Caco-2 (cell line): ENCODE measurements around the gene KCNIP1. TPM values are rescaled to one million over a fixed set of nuclear protein-coding genes. Genes with fewer than 3 reads are reported as not detected.

Experiments used
- BruUV-seq: library from RNA; stranded (reverse); fragments of 400-500 nt; replicated peaks from 2 replicates; lab custom pipeline; 2021; lab: Mats Ljungman, UMichigan
- CTCF ChIA-PET: fragments of 300-600 bp; sonication (Branson Sonifier 250); formaldehyde crosslinking; loops from one replicate; lab custom pipeline; 2022; ENCODE audit warnings: antibody characterized with exemption; lab: Charles Lee
- POLR2A ChIA-PET: fragments of 300-600 bp; sonication (Branson Sonifier 250); formaldehyde crosslinking; loops from one replicate; lab custom pipeline; 2022; ENCODE audit warnings: antibody characterized with exemption; lab: Charles Lee
- DNase-seq, 2 experiments: peaks; one replicate each; pipeline versions ENCODE4 v3.0.0 to v3.0.0-alpha.2; 2020 to 2022
- H3K27me3 ChIP-seq: replicated peaks from 2 replicates; pipeline ENCODE4 v1.6.0; 2011; ENCODE audit warnings: low read length; ENCODE audit not compliant: control insufficient read depth, insufficient read depth
- H3K36me3 ChIP-seq: 2 replicates; pipeline ENCODE4 v1.5.1; 2011; ENCODE audit warnings: low read length; ENCODE audit not compliant: control insufficient read depth, insufficient read depth
- H3K4me1 ChIP-seq: fragments of 250-450 bp; sonication (Bioruptor Pico); 2 replicates; pipeline ENCODE4 v1.5.1; 2020; ENCODE audit warnings: mild to moderate bottlenecking
- H3K4me3 ChIP-seq: 2 replicates; pipeline ENCODE4 v1.5.1; 2011; ENCODE audit warnings: low read depth, mild to moderate bottlenecking, control low read depth, low read length
- H3K9me3 ChIP-seq: fragments of 250-450 bp; sonication (Bioruptor Pico); 2 replicates; pipeline ENCODE4 v1.5.1; 2020; ENCODE audit warnings: mild to moderate bottlenecking, moderate library complexity
- H3K27ac Mint-ChIP-seq: one replicate; pipeline ENCODE4 v1.8.0; 2022; ENCODE audit warnings: mixed read lengths; ENCODE audit not compliant: unreplicated experiment
- H3K27me3 Mint-ChIP-seq: one replicate; pipeline ENCODE4 v1.8.0; 2022; ENCODE audit warnings: mixed read lengths; ENCODE audit not compliant: insufficient read depth, unreplicated experiment
- H3K36me3 Mint-ChIP-seq: one replicate; pipeline ENCODE4 v1.8.0; 2022; ENCODE audit warnings: mild to moderate bottlenecking, mixed read lengths; ENCODE audit not compliant: insufficient read depth, unreplicated experiment
- H3K4me1 Mint-ChIP-seq: one replicate; pipeline ENCODE4 v1.8.0; 2022; ENCODE audit warnings: low read depth, mixed read lengths; ENCODE audit not compliant: unreplicated experiment
- H3K4me3 Mint-ChIP-seq: one replicate; pipeline ENCODE4 v1.8.0; 2022; ENCODE audit warnings: mild to moderate bottlenecking, moderate library complexity, mixed read lengths; ENCODE audit not compliant: unreplicated experiment
- H3K9me3 Mint-ChIP-seq: one replicate; pipeline ENCODE4 v1.8.0; 2022; ENCODE audit warnings: mixed read lengths; ENCODE audit not compliant: unreplicated experiment
- CTCF ChIP-seq, 2 experiments: fragments of 200-600 bp in 1 of 2; IDR thresholded peaks; 1 replicate in 1 of 2; 2 replicates in 1 of 2; pipeline versions ENCODE4 v1.5.1 to v1.8.0; 2011 to 2022; ENCODE audit warnings: antibody characterized with exemption in 1 of 2, control low read depth in 1 of 2, inconsistent platforms in 1 of 2, low read depth in 1 of 2, low read length in 1 of 2, mild to moderate bottlenecking in 1 of 2, moderate library complexity in 1 of 2; ENCODE audit not compliant: insufficient read depth in 1 of 2, severe bottlenecking in 1 of 2, unreplicated experiment in 1 of 2
- intact Hi-C: fragments of 100-400 bp; cut with micrococcal nuclease; formaldehyde crosslinking; loops from one replicate; pipeline ENCODE4 v1.10.0; 2022; ENCODE audit not compliant: unreplicated experiment
- total RNA-seq: library from RNA; stranded (reverse); gene quantifications from 2 replicates; pipeline ENCODE4 v1.2.3, GENCODE V29; 2022

Gene KCNIP1
- total RNA-seq, 1 experiment from 2014 or later: not detected

DNA sequence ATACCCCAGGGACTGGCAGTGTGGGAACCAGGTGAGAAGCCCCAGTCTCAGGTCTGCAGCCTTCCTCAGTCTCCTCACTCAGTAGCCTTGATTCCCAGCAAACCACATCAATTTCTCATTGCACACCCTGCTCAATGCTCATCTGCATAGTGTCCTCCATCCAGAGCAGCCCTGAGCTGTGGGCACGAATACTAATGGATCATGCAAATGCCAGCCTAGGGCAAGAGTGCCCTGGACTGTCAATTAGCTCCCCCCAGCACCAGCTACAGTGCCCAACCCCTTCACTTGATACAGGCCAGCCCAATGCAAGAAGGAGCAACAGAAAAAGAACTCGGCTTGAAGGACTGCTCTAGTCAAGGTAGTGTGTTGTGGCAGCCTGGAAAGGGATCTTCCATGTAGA lies 9.8 kb upstream of the KCNIP1 start:
- Mint-ChIP-seq H3K9me3 (no peaks in the 10 kb centered on the region), H3K36me3 (no peaks in the 10 kb centered on the region), H3K4me1 (peaks cover 11% of the 10 kb centered on the region), H3K27me3 (no peaks in the 10 kb centered on the region), H3K4me3 (no peak overlapping the region), H3K27ac (no peak overlapping the region)
- intact Hi-C loops: no loop called here
- DNase-seq: no peak
- no TSS peak for BruUV-seq
- no peaks in the 10 kb centered on the region for H3K36me3 ChIP-seq
- ChIA-PET CTCF (no interaction called here), POLR2A (no interaction called here)
- H3K27me3 ChIP-seq: no peaks in the 10 kb centered on the region
- no peak for TF ChIP-seq CTCF (IDR thresholded peaks at IDR 0.05; ENCODE audit: insufficient read depth in 1 of 2, low read depth in 1 of 2, low read length in 1 of 2, severe bottlenecking in 1 of 2, unreplicated experiment in 1 of 2)
- H3K4me3 ChIP-seq: no peak overlapping the region
- H3K4me1 ChIP-seq: peaks cover 16% of the 10 kb centered on the region
- H3K9me3 ChIP-seq: no peaks in the 10 kb centered on the region

DNA sequence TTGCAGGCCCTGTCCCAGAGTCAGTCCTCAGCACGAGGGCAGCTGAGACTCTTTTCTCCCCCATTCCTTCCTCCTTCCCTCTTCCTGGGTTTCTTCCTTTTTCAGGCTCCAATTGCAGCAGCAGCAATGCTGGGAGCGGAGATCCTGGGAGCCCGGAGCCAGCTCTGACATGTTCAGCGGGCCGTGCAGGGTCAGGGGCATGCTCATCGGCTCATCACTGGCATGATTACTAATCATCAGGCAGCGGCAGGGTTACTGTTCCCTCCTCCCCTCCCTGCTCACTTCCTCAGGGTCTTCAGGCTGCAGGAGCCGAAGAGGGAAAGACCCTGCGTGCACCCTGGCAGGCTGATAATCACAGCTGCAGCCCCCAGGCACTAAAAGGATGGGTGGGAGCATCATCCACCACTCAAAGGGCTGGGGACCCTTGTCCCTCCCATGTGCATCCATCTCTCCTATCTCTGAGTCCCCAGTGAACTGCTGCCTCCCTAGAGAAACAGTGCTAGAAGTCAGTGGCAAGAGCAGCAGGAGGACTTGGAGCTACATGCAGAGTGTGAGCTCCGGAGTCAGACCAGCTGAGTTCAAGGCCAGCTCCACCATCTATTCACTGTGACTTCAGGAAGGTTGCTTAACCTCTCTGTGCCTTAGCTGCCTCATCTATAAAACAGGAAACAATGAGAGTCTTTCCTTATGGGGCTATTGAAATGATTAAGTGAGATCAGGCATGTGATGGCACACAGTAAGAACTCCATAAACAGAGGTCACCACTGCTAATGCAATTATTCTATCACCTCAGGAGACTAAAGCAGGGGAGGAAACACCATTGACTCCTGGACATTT lies 7.8 kb upstream of the KCNIP1 start:
- intact Hi-C loops: no loop called here
- ChIA-PET CTCF (no interaction called here), POLR2A (no interaction called here)
- H3K4me1 Mint-ChIP-seq: peaks cover 11% of the 10 kb centered on the region
- H3K36me3 Mint-ChIP-seq: no peaks in the 10 kb centered on the region
- DNase-seq: no peak
- BruUV-seq: no TSS peak
- TF ChIP-seq CTCF (IDR thresholded peaks at IDR 0.05; ENCODE audit: insufficient read depth in 1 of 2, low read depth in 1 of 2, low read length in 1 of 2, severe bottlenecking in 1 of 2, unreplicated experiment in 1 of 2): no peak
- H3K27ac Mint-ChIP-seq: no peak overlapping the region
- no peaks in the 10 kb centered on the region for H3K36me3 ChIP-seq
- H3K27me3 ChIP-seq: no peaks in the 10 kb centered on the region
- H3K4me3 Mint-ChIP-seq: no peak overlapping the region
- peaks cover 12% of the 10 kb centered on the region for H3K4me1 ChIP-seq
- no peaks in the 10 kb centered on the region for H3K9me3 Mint-ChIP-seq
- no peaks in the 10 kb centered on the region for H3K9me3 ChIP-seq
- H3K4me3 ChIP-seq: no peak overlapping the region
- H3K27me3 Mint-ChIP-seq: no peaks in the 10 kb centered on the region

DNA sequence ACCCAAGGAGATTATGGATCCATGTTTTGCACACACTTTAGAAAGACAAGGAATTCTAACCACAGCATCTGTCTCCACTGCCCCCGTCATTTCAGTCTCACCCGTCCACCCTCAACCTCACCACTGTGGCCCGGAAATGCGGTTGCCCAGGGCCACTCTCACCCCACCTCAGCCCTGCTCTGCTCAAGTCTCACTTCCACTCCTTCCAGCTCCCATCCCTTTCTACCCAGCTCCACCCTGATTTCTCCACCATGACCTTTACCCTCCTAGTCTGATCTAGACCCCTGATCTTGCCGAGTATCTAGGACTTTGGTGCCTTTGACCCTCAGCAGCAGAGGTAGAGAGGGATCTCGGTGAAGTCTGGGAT lies 7.2 kb upstream of the KCNIP1 start:
- BruUV-seq: no TSS peak
- POLR2A ChIA-PET: no interaction called here
- H3K27me3 ChIP-seq: no peaks in the 10 kb centered on the region
- no peak for DNase-seq
- H3K9me3 ChIP-seq: no peaks in the 10 kb centered on the region
- TF ChIP-seq CTCF (IDR thresholded peaks at IDR 0.05; ENCODE audit: insufficient read depth in 1 of 2, low read depth in 1 of 2, low read length in 1 of 2, severe bottlenecking in 1 of 2, unreplicated experiment in 1 of 2): no peak
- no peak overlapping the region for H3K4me3 ChIP-seq
- Mint-ChIP-seq H3K27ac (no peak overlapping the region), H3K4me1 (peaks cover 11% of the 10 kb centered on the region), H3K4me3 (no peak overlapping the region), H3K36me3 (no peaks in the 10 kb centered on the region), H3K27me3 (no peaks in the 10 kb centered on the region), H3K9me3 (no peaks in the 10 kb centered on the region)
- peaks cover 12% of the 10 kb centered on the region for H3K4me1 ChIP-seq
- CTCF ChIA-PET: no interaction called here
- intact Hi-C loops: no loop called here
- H3K36me3 ChIP-seq: no peaks in the 10 kb centered on the region
